ENCODE measurements around the gene DELE1.
"Not testable (repeated sequence)": the region's sequence is repeated elsewhere in the genome, so short reads cannot be mapped to it uniquely, and the experiment has no call there.

DNA sequence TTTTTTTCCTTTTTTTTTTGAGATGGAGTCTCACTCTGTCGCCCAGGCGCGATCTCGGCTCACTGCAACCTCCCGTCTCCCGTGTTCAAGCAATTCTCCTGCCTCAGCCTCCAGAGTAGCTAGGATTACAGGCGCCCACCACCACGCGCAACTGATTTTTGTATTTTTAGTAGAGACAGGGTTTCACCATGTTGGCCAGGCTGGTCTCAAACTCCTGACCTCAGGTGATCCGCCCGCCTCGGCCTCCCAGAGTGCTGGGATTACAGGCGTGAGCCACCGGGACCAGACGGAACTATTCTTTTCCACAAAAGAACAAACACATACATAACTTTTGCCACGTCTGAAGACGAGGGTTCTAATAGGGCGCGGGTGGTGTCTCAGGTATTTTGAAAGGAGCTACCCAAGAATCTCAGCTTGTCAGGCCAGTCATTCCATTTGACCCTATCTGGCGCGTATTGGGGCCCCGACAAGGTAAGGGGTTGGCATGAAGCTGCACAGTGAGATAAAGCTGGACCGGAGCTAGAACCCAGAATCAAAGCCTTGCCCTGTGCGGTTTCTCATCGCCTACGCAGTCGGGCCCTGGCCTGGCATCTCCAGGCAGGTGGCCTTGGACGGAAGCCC, 734 bp upstream of the DELE1 start:
- TF ChIP-seq, protein P1, sequence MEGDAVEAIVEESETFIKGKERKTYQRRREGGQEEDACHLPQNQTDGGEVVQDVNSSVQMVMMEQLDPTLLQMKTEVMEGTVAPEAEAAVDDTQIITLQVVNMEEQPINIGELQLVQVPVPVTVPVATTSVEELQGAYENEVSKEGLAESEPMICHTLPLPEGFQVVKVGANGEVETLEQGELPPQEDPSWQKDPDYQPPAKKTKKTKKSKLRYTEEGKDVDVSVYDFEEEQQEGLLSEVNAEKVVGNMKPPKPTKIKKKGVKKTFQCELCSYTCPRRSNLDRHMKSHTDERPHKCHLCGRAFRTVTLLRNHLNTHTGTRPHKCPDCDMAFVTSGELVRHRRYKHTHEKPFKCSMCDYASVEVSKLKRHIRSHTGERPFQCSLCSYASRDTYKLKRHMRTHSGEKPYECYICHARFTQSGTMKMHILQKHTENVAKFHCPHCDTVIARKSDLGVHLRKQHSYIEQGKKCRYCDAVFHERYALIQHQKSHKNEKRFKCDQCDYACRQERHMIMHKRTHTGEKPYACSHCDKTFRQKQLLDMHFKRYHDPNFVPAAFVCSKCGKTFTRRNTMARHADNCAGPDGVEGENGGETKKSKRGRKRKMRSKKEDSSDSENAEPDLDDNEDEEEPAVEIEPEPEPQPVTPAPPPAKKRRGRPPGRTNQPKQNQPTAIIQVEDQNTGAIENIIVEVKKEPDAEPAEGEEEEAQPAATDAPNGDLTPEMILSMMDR (IDR thresholded peaks at IDR 0.05): not testable (repeated sequence)
- not testable (repeated sequence) for TF ChIP-seq POLR2A, EP300 (IDR thresholded peaks at IDR 0.05)

Data from sigmoid colon (tissue), 4 donors.